Measurements from ENCODE around the gene KCNK4. TPM values are rescaled to one million over a fixed set of nuclear protein-coding genes. Genes with fewer than 3 reads are reported as not detected.

Gene KCNK4
- total RNA-seq, 1 donor from 2014 or later, result 0.36 TPM

DNA sequence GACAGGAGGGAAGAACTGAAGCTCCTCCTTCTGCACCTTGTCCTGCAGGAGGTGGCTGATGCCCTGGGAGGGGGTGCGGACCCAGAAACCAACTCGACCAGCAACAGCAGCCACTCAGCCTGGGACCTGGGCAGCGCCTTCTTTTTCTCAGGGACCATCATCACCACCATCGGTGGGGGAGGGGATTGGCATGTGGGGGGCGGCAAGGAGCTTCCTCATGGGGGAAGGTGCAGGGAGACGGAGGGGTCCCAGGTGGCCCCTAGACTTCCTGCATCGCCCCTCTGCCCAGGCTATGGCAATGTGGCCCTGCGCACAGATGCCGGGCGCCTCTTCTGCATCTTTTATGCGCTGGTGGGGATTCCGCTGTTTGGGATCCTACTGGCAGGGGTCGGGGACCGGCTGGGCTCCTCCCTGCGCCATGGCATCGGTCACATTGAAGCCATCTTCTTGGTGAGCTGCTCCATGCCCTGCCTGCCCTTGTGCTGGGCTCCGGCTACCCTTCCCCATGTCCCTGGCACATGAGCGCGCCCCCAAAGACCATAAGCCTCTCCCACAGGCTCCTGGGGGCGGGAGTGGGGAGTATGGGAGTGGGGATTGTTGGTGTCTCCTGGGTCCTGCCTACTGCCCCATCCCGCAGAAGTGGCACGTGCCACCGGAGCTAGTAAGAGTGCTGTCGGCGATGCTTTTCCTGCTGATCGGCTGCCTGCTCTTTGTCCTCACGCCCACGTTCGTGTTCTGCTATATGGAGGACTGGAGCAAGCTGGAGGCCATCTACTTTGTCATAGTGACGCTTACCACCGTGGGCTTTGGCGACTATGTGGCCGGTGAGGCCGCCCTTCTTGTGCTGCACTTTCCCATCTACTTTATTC, 6.0 kb downstream of the KCNK4 start:
- H3K4me1 Mint-ChIP-seq (ENCODE audit: unreplicated experiment), result peaks cover 11% of the 10 kb centered on the region
- H3K9me3 Mint-ChIP-seq (ENCODE audit: unreplicated experiment), result no peaks in the 10 kb centered on the region
- peaks cover 38% of the 10 kb centered on the region for H3K27me3 Mint-ChIP-seq (ENCODE audit: unreplicated experiment)
- DNase-seq (ENCODE audit: low spot score), result no peak
- H3K4me3 Mint-ChIP-seq (ENCODE audit: unreplicated experiment), result peak overlapping the region; percentile 27
- H3K36me3 Mint-ChIP-seq (ENCODE audit: low read depth, unreplicated experiment), result no peaks in the 10 kb centered on the region
- no peak overlapping the region for H3K27ac Mint-ChIP-seq (ENCODE audit: unreplicated experiment)
- TF ChIP-seq, protein P1, sequence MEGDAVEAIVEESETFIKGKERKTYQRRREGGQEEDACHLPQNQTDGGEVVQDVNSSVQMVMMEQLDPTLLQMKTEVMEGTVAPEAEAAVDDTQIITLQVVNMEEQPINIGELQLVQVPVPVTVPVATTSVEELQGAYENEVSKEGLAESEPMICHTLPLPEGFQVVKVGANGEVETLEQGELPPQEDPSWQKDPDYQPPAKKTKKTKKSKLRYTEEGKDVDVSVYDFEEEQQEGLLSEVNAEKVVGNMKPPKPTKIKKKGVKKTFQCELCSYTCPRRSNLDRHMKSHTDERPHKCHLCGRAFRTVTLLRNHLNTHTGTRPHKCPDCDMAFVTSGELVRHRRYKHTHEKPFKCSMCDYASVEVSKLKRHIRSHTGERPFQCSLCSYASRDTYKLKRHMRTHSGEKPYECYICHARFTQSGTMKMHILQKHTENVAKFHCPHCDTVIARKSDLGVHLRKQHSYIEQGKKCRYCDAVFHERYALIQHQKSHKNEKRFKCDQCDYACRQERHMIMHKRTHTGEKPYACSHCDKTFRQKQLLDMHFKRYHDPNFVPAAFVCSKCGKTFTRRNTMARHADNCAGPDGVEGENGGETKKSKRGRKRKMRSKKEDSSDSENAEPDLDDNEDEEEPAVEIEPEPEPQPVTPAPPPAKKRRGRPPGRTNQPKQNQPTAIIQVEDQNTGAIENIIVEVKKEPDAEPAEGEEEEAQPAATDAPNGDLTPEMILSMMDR (IDR thresholded peaks at IDR 0.05; ENCODE audit: unreplicated experiment), result no peak

DNA sequence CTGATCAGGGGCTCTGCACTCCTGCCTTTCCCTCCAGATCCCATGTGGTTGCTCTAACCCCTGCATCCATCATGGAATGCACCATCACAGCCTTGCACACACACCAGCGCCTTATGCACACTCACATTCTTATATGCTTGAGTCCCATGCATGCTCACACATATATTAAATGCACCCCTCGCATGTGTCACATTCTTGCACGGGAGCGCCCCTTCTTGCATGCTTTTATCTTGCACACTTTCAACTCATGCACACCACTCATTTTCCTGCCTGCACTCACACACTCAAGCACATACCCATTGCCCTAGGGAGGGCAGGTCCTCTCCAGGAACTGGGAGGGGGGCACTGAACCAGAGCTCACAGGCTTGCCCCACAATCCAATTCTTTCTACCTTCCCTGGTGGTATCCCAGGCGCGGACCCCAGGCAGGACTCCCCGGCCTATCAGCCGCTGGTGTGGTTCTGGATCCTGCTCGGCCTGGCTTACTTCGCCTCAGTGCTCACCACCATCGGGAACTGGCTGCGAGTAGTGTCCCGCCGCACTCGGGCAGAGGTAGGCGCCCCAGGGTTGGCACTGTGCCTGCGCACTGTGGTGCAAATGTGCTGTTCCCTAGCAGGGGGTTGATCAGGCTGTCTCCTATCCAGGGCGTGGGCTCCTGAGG, 6.7 kb downstream of the KCNK4 start:
- Mint-ChIP-seq H3K4me3 (ENCODE audit: unreplicated experiment) (peak overlapping the region; percentile 27), H3K9me3 (ENCODE audit: unreplicated experiment) (no peaks in the 10 kb centered on the region), H3K27me3 (ENCODE audit: unreplicated experiment) (peaks cover 38% of the 10 kb centered on the region), H3K36me3 (ENCODE audit: low read depth, unreplicated experiment) (no peaks in the 10 kb centered on the region), H3K4me1 (ENCODE audit: unreplicated experiment) (peaks cover 11% of the 10 kb centered on the region), H3K27ac (ENCODE audit: unreplicated experiment) (no peak overlapping the region)
- DNase-seq (ENCODE audit: low spot score), result no peak
- TF ChIP-seq, protein P1 (IDR thresholded peaks at IDR 0.05; ENCODE audit: unreplicated experiment), result no peak

DNA sequence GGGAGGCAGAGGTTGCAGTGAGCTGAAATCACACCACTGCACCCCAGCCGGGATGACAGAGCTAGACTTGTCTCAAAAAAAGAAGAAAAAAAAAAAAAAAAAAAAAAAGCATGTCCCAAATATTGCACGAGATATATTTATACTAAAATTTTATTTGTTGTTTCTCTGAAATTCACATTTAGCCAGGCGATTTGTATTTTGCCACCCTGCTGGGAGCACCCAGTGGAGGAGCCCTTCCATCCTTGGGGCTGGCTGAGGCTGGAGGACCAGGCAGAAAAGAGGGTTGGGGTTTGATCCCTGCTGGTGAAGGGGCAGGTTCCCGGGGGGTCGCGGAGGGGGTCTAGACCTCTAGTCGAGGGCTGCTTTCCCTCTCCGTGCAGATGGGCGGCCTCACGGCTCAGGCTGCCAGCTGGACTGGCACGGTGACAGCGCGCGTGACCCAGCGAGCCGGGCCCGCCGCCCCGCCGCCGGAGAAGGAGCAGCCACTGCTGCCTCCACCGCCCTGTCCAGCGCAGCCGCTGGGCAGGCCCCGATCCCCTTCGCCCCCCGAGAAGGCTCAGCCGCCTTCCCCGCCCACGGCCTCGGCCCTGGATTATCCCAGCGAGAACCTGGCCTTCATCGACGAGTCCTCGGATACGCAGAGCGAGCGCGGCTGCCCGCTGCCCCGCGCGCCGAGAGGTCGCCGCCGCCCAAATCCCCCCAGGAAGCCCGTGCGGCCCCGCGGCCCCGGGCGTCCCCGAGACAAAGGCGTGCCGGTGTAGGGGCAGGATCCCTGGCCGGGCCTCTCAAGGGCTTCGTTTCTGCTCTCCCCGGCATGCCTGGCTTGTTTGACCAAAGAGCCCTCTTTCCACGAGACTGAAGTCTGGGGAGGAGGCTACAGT, 8.1 kb downstream of the KCNK4 start:
- TF ChIP-seq, protein P1 (IDR thresholded peaks at IDR 0.05; ENCODE audit: unreplicated experiment), result no peak
- Mint-ChIP-seq H3K36me3 (ENCODE audit: low read depth, unreplicated experiment) (no peaks in the 10 kb centered on the region), H3K27ac (ENCODE audit: unreplicated experiment) (no peak overlapping the region), H3K4me1 (ENCODE audit: unreplicated experiment) (peaks cover 11% of the 10 kb centered on the region), H3K27me3 (ENCODE audit: unreplicated experiment) (peaks cover 32% of the 10 kb centered on the region), H3K9me3 (ENCODE audit: unreplicated experiment) (no peaks in the 10 kb centered on the region), H3K4me3 (ENCODE audit: unreplicated experiment) (no peak overlapping the region)
- no peak for DNase-seq (ENCODE audit: low spot score)

- Mint-ChIP-seq H3K4me1 (ENCODE audit: unreplicated experiment) (peaks cover 9% of the 10 kb centered on the region), H3K36me3 (ENCODE audit: low read depth, unreplicated experiment) (no peaks in the 10 kb centered on the region), H3K27ac (ENCODE audit: unreplicated experiment) (no peak within 1 kb of the TSS), H3K4me3 (ENCODE audit: unreplicated experiment) (peak within 1 kb of the TSS; percentile 59), H3K27me3 (ENCODE audit: unreplicated experiment) (peaks cover 29% of the 10 kb centered on the region), H3K9me3 (ENCODE audit: unreplicated experiment) (no peaks in the 10 kb centered on the region)
- DNase-seq (ENCODE audit: low spot score), result no peak
- TF ChIP-seq, protein P1 (IDR thresholded peaks at IDR 0.05; ENCODE audit: unreplicated experiment), result no peak
These were observed 8.9 kb downstream of the KCNK4 start, which contains the start of gene CATSPERZ for GRCh38 chr11:64299847-64300648. TSS of gene CATSPERZ (plus strand) at chr11:64300358. CDS start at chr11:64300411, 53 bp downstream.
